Medulla oblongata (tissue), 1 donor: ENCODE results near the gene EFCAB10.
"Not testable (repeated sequence)": the region's sequence is repeated elsewhere in the genome, so short reads cannot be mapped to it uniquely, and the experiment has no call there.

Source experiments
- DNase-seq: peaks from one replicate; pipeline ENCODE4 v3.0.0-alpha.2; 2015; ENCODE audit errors: extremely low spot score

The EFCAB10 gene

GRCh38 chr7:105599080-105599479 lies 17.8 kb upstream of the EFCAB10 start:
- not testable (repeated sequence) for DNase-seq

DNA sequence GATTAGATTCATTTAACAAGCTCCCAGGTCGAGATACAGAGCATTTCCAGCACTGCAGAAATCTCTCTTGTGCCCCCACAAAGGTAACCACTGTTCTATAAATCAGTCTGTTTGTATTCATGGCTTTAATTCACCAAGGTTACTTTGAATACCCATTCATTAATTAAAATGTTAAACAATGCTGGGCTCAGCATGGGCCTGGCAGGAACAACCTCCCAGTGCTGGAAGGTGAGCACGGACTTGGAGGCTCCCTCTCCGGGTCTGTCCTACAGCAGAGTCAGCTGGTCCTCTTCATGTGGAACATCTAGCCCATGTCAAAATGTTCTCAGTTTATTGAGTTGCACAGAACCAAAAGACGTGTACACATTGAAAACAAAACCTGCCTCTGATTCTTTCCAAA lies 15.6 kb upstream of the EFCAB10 start:
- DNase-seq, result no peak

- DNase-seq, result no peak
Measured at GRCh38 chr7:105594034-105594433, 12.7 kb upstream of the EFCAB10 start.

- no peak for DNase-seq
Measured at GRCh38 chr7:105591522-105591921, 10.2 kb upstream of the EFCAB10 start.

DNA sequence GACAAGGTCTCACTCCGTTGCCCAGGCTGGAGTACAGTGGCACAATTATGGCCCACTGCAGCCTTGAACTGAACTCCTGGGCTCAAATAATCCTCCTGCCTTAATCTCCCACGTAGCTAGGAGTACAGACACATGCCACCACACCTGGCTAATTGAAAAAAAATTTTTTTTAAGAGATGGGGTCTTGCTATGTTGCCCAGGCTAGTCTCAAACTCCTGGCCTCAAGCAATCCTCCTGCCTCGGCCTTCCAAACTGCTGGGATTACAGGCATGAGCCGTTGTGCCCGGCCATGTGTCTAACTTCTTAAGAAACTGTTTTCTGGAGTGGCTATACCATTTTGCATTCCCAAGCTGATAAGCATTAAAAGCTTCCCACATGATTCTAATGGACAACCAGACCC lies 9.5 kb upstream of the EFCAB10 start:
- no peak for DNase-seq

DNA sequence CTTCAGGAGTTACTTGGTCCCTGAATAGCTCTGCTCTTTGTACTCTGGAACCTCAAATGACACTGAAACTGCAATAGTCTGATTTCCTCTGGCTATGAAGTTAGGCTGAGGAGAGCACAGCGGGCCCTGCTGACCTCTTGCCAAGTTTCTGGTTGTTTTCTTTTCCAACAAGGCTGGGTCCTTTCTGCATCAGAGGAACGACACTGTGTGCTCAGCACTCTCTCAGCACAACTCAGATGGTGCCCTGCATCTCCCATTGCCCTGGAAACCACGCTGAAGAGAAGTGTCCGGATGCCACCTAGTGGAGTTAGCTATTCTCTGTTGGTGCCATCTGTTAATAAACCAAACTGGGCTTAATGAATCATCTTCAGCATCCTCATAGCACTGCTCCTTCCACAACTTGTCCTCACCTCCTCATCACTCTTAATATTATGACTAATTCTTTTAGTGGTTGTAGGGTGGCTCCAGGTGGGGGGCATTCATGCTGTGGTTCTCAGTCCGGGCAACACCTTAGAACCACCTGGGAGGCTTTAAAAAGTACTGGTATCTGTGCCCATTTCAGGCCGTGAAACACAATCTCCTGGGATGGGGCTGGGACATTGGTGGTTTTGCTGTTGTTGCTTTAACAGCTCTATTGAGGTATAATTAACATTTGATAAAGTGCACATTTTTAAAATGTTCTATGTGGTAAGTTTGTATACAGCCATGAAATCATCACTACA lies 8.2 kb upstream of the EFCAB10 start:
- DNase-seq, result peak; percentile 94

DNA sequence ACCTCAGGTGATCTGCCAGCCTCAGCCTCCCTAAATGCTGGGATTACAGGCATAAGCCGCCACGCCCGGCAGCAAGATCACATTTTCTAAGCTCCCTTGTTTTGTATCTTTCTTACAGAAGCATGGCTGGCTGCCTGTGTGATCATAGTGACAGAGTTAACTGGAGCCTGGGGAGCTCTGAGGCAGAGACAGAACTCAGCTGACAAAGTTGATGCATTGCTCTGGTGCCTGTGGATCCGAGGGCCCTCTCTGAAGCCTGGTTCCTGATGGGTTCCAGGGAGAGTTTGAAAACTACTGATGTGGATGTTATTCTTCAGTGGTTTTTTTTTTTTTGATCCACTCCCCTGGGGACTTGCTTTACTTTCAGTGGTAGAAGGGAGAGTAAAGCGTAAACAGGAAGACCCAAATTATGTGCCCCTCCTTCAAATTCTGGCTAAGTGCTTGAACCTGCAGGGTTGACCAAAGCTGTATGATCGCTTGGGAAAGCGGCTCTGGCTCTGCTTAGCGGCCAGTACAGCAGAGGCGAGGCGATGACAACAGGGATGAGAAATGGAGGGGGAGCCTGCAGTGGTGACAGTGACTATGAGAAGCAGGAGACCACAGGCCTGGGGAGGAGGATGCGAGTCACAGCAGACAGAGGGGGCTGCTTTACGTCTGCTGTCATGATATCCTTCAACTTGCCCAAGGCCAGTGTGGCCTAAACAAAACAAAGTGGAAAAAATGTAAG lies 6.8 kb upstream of the EFCAB10 start:
- DNase-seq, result no peak

GRCh38 chr7:105585850-105586500 lies 4.7 kb upstream of the EFCAB10 start:
- no peak for DNase-seq

- DNase-seq, result no peak
Measured at GRCh38 chr7:105584165-105584564, 2.9 kb upstream of the EFCAB10 start.

GRCh38 chr7:105583061-105583460 lies 1.8 kb upstream of the EFCAB10 start:
- no peak for DNase-seq

- DNase-seq, result no peak
Measured at GRCh38 chr7:105580022-105580740, 1.1 kb downstream of the EFCAB10 start.

DNA sequence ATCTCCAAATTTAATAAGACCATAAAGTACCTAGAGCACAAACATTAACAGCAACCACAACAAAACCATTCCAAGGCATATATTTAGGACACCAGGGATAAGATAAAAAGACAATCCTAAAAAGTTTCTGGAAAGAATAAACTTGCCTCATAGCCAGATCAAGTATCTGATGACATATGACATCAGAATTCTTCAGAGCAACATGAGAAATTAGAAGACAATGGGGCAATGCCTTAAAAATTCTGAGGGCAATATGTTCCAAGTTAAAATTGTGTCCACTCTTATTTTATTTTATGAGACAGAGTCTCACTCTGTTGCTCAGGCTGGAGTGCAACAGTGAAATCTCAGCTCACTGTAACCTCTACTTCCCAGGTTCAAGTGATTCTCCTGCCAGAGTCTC lies 2.8 kb downstream of the EFCAB10 start:
- no peak for DNase-seq

DNA sequence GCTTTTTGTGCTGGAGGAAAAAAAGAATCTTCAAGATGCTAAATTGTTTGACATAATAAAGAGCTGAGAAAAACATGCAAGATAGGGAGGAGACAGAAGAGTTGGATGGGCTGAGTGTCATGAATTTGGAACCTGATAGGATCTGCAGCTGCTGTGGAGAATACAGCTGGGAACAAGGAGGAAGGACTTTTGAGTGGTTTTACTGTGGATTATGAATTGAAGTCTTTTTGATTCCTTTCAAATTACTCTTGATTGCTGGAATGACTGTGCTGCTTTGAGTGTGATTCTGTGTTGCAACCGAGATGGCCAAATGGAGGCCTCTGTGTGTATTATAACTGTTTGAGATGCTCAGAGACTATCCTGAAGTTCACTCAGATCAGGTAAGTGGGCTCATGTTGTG lies 4.0 kb downstream of the EFCAB10 start:
- DNase-seq, result no peak

- no peak for DNase-seq
Measured at GRCh38 chr7:105571891-105572290, 9.4 kb downstream of the EFCAB10 start.

GRCh38 chr7:105567821-105568220 lies 13.5 kb downstream of the EFCAB10 start:
- peak; percentile 56 for DNase-seq

DNA sequence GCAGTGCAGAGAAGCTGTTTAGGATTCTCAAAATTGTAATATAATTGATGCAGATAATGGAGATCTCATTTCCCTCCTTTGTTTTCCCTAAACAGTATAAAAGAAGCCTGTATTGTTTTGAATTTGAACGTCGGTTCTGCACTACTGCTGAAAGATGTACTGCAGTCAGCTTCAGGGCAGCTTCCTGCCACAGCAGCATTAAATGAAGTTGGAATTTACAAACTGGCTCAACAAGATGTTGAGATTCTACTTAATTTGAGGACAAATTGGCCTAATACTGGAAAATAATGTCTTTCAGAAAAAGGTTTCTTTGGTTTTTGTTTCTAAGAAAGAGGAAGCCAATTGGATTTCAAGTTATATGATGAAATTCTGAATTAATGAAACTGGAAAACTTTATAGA lies 14.3 kb downstream of the EFCAB10 start:
- DNase-seq, result no peak

DNA sequence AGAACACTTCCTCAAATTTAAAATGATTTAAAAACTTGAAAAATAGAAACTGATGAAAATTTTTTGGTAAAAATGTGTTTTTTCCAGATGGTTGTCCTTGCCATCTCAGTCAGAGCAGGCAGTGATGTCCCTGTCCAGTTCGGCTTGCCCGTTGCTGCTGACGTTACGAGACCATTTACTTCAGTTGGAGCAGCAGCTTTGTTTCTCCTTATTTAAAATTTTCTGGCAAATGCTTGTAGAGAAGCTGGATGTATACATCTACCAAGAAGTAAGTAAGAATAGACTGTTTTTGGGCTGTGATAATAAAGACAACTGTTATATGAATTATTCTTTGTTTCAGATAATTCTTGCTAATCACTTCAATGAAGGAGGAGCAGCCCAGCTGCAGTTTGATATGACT lies 16.1 kb downstream of the EFCAB10 start:
- DNase-seq, result peak; percentile 54

DNA sequence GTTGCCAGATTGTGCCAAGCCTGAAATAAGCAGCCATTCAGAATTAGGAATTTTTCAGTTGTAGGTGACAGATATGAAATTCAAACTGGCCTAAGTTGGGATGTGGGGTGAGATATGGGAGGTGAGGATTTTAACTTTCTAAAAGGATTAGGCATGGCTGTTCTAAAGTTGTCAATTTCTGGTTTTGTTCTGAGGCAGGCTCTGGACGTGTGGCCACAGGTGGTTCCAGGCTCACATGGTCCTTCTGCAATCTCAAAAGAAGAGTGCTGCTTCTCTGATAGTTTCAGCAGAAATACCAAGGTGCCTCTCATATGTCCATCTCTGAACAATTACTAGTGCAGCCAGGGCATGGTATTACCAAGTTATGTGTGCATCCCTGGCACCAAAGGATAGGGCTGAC lies 21.4 kb downstream of the EFCAB10 start:
- no peak for DNase-seq

- no peak for DNase-seq
Measured at GRCh38 chr7:105538339-105538738, 43.0 kb downstream of the EFCAB10 start.

GRCh38 chr7:105532709-105533460 lies 48.4 kb downstream of the EFCAB10 start:
- DNase-seq, result no peak
